Activated T-cell treated with anti-CD3 and anti-CD28 coated beads for 1 hour (primary cell): ENCODE measurements around the gene ENTPD1.
"Not testable (repeated sequence)": the region's sequence is repeated elsewhere in the genome, so short reads cannot be mapped to it uniquely, and the experiment has no call there.

Source experiments
- DNase-seq: peaks from one replicate; pipeline ENCODE4 v3.0.0-alpha.2; 2020; ENCODE audit warnings: low read depth

The ENTPD1 gene

DNA sequence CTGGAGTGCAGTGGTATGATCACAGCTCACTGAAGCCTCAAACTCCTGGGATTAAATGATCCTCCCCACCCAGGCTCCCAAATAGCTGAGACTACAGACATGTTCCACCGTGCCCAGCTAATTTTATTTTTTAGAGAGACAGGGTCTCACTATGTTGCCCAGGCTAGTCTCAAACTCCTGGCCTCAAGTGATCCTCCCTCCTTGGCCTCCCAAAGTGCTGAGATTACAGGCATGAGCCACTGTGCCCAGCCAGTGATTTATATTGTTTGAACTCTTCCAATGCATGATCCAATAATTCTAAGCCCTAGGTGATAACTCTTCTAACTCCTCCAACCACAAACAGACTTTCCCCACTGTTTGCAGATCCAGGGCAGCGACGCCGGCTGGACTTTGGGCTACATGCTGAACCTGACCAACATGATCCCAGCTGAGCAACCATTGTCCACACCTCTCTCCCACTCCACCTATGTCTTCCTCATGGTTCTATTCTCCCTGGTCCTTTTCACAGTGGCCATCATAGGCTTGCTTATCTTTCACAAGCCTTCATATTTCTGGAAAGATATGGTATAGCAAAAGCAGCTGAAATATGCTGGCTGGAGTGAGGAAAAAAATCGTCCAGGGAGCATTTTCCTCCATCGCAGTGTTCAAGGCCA, 110.0 kb downstream of the ENTPD1 start:
- no peak for DNase-seq

DNA sequence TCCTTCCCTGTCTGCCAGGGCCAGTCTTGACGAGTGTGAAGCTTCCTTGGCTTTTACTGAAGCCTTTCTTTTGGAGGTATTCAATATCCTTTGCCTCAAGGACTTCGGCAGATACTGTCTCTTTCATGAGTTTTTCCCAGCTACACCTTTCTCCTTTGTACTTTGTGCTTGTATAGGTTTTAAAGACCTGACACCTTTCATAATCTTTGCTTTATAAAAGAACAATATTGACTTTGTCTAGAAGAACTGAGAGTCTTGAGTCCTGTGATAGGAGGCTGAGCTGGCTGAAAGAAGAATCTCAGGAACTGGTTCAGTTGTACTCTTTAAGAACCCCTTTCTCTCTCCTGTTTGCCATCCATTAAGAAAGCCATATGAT, 110.5 kb downstream of the ENTPD1 start:
- DNase-seq, result no peak

DNA sequence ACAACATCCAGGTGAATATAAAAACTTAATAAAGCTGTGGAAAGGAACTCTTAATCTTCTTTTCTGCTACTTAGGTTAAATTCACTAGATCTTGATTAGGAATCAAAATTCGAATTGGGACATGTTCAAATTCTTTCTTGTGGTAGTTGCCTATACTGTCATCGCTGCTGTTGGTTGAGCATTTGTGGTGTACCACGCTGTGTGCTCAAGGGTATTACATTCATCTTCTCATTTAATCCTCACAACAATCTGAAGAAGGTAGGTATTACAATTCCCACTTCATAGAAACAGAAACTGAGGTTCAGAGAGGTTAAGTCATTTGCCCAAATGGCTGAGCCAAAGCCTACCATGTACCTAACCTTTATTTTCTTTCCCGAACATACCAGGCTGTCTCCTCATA, 111.9 kb downstream of the ENTPD1 start:
- DNase-seq, result no peak

DNA sequence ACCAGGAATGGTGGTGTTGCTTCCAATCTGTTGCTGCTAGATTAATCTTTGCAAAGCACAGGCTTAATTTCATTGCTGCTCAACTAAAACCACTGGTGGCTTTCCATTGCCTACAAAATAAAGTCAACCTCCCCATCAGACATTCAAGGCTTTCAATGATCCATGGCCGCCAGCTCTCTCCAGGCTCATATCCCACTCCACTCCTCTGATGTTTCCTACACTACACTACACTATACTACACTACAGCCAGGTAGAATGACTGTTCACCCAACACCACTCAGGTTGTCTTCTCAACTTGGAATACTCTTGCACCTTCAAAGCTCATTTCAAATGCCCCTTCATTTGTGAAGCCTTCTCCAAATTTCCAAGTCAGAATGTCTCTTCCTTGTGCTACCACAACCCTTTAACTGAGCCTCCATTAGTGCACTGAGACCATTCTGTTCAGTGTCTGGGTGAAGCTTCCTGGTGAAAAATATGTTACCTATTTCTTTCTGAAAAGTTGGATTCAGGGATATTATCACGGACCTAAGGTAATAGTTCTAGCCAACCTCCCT, 116.3 kb downstream of the ENTPD1 start:
- no peak for DNase-seq

DNA sequence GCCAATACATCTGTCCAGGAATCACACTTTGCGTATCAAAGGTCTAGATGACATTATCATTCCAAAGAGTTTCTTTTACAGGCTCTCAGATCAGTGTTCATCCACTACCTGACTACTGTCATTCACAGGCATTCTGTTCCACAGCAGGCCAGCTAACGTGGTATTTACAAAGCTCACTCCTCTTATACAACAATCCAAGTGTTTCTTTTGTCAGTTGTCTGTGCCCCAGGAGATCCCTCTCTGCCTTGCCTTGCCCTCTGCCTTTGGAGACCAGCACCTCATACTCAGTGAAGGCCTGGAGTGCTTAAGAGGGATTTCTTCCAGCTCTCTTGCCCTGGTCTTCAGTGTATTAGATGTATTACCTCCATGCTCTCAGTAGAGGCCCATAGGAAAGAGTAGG, 117.2 kb downstream of the ENTPD1 start:
- DNase-seq, result no peak

DNA sequence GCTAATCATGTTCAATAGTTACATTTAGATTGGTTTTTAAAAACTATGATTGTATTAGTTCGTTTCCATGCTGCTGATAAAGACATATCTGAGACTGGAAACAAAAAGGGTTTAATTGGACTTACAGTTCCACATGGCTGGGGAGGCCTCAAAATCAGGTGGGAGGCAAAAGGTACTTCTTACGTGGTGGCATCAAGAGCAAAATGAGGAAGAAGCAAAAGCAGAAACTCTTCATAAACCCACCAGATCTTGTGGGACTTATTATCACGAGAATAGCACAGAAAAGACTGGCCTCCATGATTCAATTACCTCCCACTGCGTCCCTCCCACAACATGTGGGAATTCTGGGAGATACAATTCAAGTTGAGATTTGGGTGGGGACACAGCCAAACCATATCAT, 117.7 kb downstream of the ENTPD1 start:
- DNase-seq, result no peak

DNA sequence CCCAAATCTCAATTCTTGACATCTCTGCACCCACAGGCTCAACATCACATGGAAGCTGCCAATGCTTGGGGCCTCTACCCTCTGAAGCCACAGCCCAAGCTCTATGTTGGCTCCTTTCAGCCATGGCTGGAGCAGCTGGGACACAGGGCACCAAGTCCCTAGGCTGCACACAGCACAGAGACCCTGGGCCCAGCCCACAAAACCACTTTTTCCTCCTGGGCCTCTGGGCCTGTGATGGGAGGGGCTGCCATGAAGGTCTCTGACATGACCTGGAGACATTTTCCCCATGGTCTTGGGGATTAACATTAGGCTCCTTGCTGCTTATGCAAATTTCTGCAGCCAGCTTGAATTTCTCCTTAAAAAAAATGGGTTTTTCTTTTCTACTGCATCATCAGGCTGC, 118.8 kb downstream of the ENTPD1 start:
- not testable (repeated sequence) for DNase-seq

DNA sequence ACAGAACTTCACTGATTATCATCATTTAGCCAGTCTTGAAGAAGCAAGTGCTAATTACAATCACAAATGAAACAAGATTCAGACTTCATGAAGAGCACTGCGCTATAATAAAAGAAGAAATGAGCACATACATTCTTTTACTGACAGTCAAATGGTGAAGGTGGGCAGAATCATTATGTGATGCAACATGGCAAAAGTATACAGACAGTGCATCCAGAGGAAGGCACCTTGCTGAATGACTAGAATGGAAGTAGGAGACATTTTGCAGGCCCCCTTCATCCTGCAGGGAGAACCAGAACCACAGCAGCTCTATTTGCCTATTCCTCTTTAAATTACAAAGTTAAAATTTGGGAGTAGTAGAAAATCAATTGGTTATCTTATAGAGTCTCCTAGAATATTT, 120.8 kb downstream of the ENTPD1 start:
- no peak for DNase-seq

DNA sequence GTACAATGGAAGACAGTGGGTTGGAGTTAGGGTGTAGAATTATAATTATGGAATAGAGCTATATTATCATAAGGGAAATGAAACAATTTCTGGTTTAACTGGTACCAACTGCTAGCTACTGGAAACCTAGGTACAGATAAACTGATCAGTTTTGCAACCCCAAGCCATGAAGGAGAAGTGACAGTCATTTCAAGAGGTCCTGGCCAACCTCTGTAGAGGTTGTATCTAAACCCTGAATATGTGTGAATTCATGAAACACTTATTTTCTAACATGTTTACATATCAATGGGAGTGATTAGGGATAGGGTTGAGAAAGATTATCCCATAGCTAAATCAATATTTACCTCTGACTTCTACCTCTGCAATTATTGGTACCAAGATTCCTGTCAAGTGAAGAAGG, 121.9 kb downstream of the ENTPD1 start:
- no peak for DNase-seq

DNA sequence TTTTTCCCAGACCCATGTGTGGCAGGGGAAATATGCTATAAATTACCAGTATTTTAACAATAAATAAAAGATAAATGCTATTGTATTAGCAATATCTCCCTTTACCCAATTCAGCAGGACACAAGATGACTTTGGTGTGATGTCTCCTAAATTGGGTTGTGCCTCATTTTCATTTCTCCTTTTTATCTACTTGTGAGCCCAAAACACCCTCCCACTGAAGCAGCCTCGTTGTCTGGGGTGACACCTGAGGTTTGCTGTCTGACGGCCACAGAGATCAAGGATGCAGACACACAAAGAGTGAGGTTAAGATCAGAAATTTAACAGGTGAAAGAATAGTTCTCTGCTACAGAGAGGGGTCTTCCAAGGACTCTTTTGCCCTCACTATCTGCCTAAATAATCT, 124.7 kb downstream of the ENTPD1 start:
- DNase-seq, result no peak

DNA sequence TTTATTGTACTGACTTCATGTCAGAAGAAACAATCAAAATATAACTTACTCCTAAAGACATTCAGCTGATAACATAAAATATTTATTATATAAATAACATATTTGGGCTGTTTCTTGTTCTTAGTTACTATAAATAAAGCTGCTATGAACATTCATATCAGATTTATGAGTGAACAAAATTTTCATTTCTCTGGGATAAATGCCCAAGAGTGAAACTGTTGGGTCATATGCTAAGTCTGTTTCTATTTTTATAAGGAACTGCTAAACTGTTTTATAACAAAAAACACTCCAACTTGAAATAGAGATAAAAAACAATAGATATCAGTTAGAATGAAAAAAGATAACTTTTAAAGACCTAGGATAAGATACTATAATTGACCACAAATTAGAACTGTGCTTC, 125.4 kb downstream of the ENTPD1 start:
- no peak for DNase-seq

DNA sequence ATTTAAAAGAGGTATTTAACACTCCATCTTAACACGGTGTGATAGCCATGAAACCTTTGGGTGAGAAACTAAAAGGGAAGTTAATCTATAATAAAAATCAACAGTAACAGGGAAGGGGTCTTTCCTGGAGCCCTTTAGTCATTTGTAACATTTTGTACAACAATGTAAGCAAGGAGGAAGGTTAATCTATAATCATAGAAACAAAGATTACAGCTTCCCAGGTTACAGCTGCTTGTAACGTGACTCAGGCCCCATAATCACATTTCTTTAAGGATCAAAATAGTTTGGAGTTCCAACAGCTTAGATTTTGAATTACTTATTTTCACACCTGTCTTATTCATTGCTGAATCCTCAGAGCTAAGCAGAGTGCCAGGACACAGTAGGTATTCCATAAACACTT, 133.9 kb downstream of the ENTPD1 start:
- DNase-seq, result no peak

DNA sequence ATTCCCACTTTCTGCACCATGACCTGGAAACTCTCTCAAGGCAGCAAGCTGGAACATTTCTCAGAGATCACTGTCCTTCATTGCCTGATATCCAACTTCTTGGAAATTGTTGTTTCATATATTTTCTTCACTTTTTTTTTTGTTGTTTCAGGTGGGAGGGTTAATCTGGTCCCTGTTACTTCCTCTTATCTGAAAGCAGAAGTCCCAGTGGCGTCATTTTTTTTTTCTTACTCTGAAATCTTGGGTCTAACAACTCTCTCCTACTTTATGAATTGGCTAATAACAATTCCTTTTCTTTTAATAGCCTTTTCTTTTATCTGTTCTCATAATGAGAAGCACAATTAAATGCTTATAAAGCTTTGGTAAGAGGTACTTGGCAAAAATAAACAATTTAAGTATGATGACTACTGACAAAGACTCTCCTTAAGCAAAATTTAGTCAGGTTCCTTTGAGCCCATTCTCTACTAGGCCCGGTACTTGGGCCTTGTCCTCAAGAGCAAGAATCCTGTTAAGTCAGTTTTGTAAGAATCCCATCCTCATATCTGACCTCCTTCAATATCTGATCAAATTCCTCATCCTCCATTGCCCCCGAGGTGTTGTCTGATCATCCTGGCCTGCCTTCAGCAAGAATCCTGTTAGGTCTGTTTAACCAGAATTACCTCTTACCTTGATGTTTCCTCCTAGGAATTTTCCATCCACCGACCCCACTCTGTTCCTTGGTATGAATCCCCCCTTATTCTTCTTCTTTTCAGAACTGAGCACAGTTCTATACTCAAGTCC, 140.3 kb downstream of the ENTPD1 start:
- DNase-seq, result no peak

DNA sequence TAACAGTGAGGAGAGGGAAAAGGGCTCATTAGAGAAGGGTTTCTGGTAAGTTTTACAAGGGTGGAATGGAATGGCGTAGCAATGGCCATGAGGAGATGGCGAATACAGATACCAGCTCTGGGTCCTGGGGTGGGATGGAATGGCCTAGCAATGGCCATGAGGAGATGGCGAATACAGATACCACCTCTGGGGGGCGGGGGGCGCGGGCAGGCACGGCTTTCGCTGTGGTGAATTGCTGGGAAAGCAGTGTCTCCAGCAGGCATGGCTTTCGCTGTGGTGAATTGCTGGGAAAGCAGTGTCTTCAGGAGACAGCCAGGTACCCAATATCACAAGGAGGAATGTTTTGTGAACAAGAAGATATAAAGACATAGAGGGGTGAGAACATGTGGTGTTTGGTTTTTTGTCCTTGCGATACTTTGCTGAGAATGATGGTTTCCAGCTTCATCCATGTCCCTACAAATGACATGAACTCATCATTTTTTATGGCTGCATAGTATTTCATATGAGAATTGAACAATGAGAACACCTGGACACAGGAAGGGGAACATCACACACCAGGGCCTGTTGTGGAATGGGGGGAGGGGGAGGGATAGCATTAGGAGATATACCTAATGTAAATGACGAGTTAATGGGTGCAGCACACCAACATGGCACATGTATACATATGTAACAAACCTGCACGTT, 150.1 kb downstream of the ENTPD1 start:
- not testable (repeated sequence) for DNase-seq

DNA sequence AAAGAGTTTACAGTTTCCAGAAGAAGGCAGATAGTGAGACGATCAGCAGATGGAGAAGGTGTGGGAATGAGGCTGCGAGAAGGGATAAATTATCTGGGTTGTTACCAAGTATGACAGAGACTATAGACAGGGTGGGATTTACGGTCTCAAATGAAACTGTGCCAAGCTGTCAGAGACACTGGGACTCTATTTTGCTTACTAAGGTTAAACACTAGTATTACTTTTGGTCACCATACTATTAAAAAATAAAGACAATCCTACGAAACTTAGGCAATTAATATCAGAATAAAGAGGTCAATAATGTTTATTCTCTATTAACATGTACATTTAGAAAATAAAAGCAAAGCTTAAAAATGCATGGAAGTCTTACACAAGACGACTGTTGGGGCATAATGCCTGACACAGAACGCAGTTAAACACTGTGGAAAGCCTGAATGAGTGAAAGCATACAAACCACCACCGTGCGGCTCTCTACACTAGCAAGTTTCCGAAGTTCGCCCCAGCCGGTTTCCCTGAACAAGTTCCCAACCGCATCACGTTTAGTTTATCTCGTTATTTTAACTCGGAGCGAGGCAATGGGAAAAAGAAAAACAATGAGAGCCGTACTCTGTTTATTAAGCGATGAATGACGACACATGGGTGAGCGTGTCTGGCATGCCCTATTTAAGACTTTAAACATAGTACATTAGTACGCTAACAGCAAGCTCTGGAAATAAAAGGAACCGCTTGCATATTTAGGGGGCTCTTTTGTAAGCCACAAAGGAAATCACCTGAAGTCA, 150.9 kb downstream of the ENTPD1 start:
- peak; percentile 7 for DNase-seq

DNA sequence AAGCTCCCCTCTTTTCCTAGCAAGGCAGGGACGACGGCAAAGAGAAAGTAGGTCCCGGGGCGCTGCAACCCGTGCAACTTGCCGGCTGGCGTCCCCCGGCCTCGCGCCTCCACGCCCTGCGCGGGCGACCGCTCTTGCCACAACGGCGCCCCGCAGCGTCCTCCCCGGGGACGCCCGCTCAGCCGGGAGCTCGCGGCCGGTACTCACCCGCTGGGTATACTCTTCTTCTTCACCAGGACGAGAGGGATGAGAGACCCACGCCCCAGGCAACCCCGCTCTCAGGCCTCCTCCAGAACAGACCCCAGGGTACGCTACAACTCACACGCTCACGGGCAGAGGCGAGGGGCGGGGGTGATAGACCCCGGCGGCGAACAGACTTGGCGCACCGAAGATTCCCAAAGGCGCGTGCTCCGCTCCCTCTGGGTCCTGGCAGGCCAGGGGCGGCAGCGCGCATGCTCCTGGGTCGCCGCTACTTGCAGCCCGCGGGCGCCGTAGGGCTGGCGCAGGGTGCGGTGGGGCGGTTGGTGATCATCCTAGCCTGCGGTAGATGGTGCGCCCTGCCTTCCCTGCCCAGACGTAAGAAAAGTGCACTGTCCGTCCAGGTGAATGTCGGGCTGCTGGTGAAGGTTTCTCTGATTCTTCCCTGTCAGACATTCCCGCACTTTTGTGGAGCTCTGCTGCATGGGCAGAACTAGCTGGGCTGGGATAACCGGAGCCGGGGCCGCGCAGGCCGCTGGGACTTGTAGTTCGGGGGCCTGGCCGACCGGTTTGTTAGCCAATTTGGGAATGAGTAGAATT, 151.7 kb downstream of the ENTPD1 start, which contains the start of gene CC2D2B:
TSS of gene CC2D2B (plus strand) at position 520 of the 798 bp plus-strand sequence. CDS start 3,349 bp downstream, outside the sequence.
- DNase-seq, result peak; percentile 44

DNA sequence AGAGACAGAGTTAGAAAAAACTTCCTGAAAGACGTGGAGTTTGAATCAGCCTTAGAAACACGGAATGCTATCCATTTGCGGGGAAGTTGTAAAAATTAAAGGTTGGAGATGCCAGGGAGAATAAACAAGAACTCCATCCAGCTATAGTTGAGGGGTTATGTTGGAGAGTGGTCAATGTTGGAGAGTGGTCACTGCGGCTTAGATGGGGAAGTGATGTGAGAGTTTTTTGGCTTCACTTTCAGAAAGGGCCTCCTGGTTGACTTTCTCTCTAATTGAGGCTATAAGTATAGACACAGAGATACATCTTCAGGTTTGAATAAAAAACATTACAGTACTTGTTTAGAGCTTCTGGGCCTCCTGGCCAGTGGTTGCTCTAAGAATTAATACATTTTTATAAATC, 152.5 kb downstream of the ENTPD1 start:
- no peak for DNase-seq

DNA sequence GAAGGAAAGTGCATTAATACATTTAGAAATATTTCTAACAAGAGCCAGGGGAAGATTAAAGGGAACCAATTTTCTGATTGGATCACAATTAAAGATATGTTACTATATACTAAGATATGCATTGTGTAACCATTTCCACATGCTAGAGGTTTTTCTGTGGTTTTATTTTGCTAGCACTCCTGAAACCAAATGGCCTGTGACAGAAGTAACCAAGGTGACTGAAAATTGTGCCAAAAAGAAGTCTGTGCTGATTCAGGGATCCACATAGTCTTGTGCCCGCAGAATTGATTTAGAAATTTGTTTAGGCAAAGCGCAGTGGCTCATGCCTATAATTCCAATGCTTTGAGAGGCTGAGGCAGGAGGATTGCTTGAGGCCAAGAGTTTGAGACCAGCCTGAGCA, 153.6 kb downstream of the ENTPD1 start:
- DNase-seq, result no peak

DNA sequence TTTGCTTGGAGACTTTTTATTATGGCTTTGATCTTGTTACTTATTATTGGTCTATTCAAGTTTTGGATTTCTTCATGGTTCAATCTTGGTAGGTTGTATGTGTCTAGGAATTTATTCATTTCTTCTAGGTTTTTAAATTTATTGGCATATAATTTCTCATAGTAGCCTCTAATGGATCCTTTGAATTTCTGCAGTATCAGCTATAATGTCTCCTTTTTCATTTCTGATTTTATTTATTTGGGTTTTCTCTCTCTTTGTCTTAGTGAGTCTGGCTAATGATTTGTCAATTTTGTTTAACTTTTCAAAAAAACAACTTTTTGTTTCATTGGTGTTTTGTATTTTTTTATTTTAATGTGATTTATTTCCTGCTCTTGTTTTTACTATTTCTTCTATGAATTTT, 160.1 kb downstream of the ENTPD1 start:
- DNase-seq, result not testable (repeated sequence)
